Measurements from ENCODE around the gene ENTPD3.
A peak's percentile ranks its signal among the peaks of the same experiment; 100 is the strongest.
"Not testable (repeated sequence)": the region's sequence is repeated elsewhere in the genome, so short reads cannot be mapped to it uniquely, and the experiment has no call there.

ENTPD3 gene

GRCh38 chr3:40461161-40461560, 74.2 kb downstream of the ENTPD3 start:
- TF ChIP-seq POLR2A (IDR thresholded peaks at IDR 0.05; ENCODE audit: low read length) (no peak), GATA1 (IDR thresholded peaks at IDR 0.05; ENCODE audit: low read depth, low read length) (no peak)
- no peak for DNase-seq

DNA sequence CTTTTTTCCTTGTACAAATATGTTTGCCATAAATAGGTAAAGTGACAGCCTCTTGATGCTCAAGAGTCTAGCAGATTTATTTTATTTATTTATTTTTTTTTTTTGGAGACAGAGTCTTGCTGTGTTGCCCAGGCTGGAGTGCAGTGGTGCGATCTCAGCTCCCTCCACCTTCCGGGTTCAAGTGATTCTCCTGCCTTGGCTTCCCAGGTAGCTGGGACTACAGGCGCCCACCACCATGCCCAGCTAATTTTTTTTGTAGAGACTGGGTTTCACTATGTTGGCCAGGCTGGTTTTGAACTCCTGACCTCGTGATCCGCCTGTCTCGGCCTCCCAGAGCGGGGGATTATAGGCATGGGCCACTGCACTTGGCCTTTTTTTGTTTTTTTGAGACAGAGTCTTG, 75.9 kb downstream of the ENTPD3 start:
- DNase-seq = not testable (repeated sequence)

GRCh38 chr3:40463579-40463978, 76.6 kb downstream of the ENTPD3 start:
- no peak for TF ChIP-seq GATA1 (IDR thresholded peaks at IDR 0.05; ENCODE audit: low read depth, low read length)
- TF ChIP-seq POLR2A (IDR thresholded peaks at IDR 0.05; ENCODE audit: low read length) = no peak
- no peak for DNase-seq

GRCh38 chr3:40464339-40465110, 77.5 kb downstream of the ENTPD3 start:
- no peak for DNase-seq
- TF ChIP-seq POLR2A (IDR thresholded peaks at IDR 0.05; ENCODE audit: low read length) (peak; percentile 48), GATA1 (IDR thresholded peaks at IDR 0.05; ENCODE audit: low read depth, low read length) (no peak)

DNA sequence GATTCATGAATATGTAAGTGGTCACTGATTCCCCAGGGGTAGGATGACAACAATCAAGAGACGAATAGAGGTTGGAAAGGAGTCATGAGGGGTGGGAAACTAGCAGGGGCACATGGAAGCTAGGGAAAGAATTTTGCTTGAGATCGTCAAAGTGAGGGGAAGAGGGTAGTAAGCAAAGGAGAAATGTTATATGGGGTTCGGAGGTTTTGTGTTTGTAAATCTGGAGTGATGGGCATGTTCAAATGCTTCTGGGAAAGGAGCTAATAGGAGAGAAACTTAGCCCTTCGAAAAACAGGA, 78.1 kb downstream of the ENTPD3 start:
- no peak for TF ChIP-seq POLR2A (IDR thresholded peaks at IDR 0.05; ENCODE audit: low read length)
- no peak for TF ChIP-seq GATA1 (IDR thresholded peaks at IDR 0.05; ENCODE audit: low read depth, low read length)
- DNase-seq = no peak

GRCh38 chr3:40465456-40465855, 78.5 kb downstream of the ENTPD3 start:
- no peak for DNase-seq
- TF ChIP-seq GATA1 (IDR thresholded peaks at IDR 0.05; ENCODE audit: low read depth, low read length) (no peak), POLR2A (IDR thresholded peaks at IDR 0.05; ENCODE audit: low read length) (no peak)

DNA sequence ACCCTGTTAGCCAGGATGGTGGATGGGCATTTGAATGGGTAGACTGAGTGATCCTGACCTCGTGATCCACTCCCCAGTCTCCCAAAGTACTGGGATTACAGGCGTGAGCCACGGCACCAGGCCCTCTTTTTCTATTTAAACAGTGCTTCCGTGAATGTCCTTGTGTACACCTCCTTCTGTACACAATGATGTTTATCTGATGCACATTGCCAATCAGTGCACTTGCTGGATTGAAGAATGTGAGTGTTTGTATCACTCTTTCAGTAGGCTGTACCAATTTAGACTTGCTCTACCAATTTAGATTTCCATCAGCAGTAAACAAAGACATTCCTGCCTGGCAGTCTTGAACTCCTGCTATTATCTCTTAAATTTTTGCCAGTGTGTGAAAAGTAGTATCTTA, 81.0 kb downstream of the ENTPD3 start:
- DNase-seq = no peak
- TF ChIP-seq POLR2A (IDR thresholded peaks at IDR 0.05; ENCODE audit: low read length) = no peak
- no peak for TF ChIP-seq GATA1 (IDR thresholded peaks at IDR 0.05; ENCODE audit: low read depth, low read length)

- TF ChIP-seq GATA1 (IDR thresholded peaks at IDR 0.05; ENCODE audit: low read depth, low read length) = no peak
- no peak for TF ChIP-seq POLR2A (IDR thresholded peaks at IDR 0.05; ENCODE audit: low read length)
- peak; percentile 60 to 74 for DNase-seq
Measured at GRCh38 chr3:40470701-40471100, 83.7 kb downstream of the ENTPD3 start.

DNA sequence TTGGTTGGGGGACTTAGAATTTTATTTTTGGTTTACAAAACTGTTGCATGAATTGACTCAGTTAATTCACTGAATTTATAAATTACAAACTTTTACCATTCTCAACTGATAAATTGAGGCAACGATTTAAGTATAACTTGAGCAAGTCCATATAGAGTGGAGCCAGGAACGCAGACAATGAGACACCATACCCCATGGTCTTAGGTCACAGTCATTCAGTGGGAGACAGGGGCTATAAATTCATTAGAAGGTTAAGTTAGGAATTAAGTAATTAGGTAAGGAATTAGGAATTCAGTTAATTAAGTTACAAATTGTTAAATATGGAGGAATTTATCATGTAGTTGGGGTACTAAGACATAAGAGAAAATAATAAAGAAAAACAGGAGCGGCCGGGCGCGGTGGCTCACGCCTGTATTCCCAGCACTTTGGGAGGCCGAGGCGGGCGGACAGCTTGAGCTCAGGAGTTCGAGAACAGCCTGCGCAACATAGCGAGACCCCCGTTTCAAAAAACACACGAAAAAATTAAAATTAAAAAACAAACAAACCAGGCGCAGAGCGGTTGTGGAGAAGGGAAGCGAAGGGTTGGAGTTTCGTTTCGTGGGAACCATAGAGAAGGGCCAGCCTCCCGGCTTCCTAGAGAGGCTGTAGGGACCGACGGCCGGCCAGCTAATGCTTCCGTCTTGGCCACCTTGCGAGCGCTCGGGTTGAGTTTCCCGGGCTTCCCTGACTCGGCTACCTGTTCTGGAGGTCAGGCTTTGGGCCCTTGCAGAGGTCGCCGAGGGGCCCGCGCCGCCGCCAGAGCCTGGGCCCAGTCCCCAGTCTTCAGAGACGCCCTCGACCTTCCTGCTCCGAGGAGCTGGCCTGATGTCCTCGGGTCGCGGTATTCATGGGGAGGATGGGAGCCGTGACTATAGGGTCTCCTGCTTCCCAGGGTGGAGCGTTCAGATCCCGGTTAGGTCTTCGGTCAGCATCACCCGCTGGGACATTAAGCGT, 89.8 kb downstream of the ENTPD3 start, which contains the start of gene ZNF619:
TSS of gene ZNF619 (plus strand) at position 645 of the 993 bp plus-strand sequence. CDS start 858 bp downstream, outside the sequence.
- peak; percentile 81 to 85 for DNase-seq
- no peak for TF ChIP-seq GATA1 (IDR thresholded peaks at IDR 0.05; ENCODE audit: low read depth, low read length)
- peak; percentile 67 for TF ChIP-seq POLR2A (IDR thresholded peaks at IDR 0.05; ENCODE audit: low read length)

- peak; percentile 44 to 49 for DNase-seq
- no peak for TF ChIP-seq GATA1 (IDR thresholded peaks at IDR 0.05; ENCODE audit: low read depth, low read length)
- TF ChIP-seq POLR2A (IDR thresholded peaks at IDR 0.05; ENCODE audit: low read length) = no peak
Measured at GRCh38 chr3:40477666-40478065, 90.7 kb downstream of the ENTPD3 start.
